T-helper 1 cell (primary cell): ENCODE measurements around the gene PAK5.

Experiments
- DNase-seq, 5 donors: peaks; one replicate each; pipeline ENCODE4 v3.0.0-alpha.2; 2012 to 2020

Gene PAK5

DNA sequence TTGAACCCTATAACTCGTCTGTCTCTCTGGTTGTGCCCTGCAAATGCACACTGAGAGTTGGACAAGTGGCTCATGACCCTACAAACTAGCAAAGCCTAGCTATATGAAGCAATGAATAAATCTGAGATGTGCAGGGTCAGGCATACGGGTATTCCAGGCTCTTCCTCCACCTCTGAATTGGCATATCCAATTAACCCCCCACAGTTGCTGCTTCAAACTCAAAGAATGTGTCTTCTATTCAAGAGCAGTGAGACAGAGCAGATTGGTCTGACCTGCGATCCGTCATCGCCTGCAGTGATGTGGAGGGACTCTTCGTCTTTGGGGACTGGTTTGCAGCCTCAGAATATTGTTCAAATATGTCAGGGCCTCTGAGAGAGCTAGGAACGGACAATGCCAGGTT lies 264.7 kb downstream of the PAK5 start:
- no peak for DNase-seq

DNA sequence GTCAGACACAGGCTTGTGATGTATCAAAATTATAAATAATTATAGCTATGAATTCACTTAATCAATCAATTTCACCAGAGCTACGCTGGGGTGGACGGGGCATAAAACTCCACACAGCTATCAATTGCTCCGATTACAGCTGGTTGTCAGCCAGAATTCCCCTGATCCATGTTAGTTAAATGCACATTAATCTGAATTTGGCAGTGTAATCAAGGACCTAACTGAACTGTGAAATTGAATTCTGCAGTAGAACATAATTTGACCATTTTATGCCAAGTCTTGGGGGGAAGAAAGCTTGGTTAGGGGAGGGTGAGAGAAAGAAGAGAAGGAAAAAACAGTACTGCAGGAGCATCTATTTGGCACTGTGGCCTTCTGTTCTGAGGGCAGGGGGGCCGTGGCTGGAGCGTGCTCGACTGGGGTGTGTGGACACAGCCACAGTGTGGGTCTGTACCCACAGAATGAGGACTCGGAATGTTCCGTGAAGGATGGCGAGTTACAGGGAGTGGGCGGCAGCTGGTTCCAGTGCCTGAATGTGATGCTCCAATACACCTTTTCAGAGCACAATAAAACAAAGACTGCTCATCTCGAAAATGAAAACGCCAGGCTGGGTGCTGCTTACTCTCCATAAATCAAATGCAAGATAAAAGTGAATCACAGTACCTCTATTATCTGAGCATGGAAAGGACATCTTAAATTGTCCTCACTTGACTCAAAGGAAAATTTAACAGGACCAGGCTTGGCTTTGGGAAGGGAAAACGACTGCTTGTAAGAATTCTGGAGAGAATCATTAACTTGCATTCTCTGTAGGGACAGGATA lies 265.3 kb downstream of the PAK5 start:
- DNase-seq, result no peak

DNA sequence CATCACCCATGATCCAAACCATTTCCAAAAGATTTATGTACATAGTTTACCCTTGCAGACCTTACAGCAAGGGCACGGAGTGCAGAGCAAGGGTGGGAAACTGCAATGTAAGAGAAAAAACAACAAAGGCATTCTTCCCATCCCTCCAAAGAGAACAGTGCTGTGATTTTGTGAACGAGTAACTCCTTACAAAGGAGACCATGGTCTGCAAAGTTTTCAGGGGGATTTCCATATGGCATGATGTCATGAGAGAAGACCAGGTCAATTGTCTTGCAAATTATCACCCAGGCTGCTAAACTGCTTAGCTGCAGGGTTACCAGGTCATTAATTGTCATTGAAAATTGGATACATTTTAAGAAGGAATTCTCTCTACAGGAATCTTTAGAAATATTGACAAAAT lies 266.2 kb downstream of the PAK5 start:
- no peak for DNase-seq

DNA sequence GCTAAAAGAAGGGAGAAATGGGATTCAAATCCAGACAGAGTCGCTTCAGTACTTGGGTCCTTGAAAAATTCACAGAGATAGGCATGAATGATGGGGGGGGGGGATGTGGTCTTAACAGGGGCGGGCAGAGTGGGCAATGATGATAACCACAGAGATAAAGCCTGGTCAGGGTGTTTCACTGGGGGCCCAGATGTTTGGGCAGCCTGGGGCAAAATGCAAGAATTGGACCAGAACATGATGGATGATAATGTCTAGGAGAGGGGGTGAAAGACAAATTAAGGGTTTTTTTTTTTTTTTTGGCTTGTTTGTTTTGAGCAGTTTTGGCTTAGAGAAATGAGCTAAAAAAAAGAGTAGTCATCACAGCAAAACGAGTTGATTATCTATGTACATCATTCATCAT lies 267.1 kb downstream of the PAK5 start:
- no peak for DNase-seq

DNA sequence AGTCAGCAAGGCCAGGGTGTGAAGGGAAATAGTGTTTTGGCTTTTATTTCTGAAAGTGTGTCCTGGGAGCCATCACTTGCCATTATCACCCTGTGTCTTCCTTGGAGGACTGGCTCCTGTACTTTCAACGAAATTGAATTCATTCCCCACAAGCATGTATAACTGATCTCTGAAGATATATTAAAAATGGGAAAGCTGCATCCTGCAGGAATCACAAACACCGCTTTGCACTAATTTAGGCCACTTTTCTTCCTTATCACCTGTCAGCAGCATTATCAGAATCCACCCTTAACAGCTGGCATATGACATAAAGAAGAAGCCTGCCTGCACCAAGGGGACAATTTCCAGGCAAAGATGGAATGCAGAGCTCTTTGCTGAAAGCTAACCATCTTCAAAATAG lies 268.3 kb downstream of the PAK5 start:
- DNase-seq, result no peak

DNA sequence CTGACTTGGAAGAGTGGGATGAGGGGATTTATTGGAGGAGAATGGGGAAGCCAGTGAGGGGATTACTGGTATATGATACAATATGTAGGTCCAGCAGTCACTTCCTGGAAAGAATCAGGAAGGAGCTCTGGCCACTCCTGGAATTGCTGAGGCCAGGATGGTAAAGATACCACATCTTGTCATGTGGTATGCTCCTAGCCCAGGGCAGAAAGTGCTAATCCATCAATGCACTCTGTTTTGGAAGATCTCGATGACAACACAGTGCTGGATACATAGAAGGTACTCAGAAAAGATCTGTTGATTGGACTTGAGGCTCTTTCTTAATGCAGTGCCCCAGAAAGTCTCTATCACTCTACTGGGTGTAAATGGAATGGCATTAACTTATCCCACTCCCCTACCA lies 271.9 kb downstream of the PAK5 start:
- DNase-seq, result no peak

DNA sequence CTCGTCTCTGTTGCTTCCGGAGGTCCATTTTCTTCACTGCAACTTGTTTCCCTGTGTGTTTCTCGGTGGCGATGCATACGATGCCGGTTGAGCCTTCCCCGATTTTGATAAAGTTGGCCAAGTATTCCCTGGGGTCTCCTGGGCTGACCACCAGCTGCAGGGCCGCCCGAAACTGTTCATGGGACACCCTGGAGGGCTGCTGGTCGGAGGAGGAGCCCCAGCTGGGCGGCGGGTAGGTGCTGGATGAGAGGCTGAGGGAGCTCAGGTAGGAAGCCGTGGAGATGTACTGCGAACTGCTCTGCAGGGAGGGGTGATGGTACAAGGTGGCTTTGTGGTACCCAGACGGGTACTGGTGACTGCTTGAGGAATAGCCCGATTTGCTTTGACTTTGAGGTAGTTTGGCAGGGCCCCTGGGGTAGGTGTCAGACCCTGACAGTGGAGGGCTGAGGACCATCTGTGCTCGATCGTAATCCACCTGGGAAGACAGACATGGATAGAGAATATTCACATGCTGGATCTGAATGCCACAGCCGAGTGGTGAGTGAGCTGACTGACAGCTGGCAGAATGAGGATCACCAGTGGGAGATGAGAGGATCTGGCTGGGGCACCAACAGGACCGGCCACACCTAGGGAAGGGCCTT lies 272.8 kb downstream of the PAK5 start:
- DNase-seq, result no peak

DNA sequence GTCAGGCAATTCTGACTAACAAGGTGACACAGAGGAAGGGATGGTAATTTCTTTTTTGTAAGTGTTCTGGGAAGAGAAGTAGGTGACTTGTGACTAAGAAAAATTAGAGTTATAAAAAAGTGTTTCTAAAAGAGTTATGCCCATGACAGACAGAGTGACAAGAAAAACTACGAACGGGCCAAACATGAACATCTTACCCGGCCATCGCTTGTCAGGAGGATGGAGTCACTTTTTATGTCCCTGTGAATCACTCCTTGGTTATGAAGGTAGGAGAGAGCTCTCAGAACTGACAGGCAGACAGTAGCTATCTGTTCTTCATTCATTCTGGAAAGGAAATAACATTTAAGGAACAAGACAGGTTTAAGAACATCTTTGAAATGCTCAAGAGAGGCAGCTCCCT lies 281.5 kb downstream of the PAK5 start:
- DNase-seq, result no peak

DNA sequence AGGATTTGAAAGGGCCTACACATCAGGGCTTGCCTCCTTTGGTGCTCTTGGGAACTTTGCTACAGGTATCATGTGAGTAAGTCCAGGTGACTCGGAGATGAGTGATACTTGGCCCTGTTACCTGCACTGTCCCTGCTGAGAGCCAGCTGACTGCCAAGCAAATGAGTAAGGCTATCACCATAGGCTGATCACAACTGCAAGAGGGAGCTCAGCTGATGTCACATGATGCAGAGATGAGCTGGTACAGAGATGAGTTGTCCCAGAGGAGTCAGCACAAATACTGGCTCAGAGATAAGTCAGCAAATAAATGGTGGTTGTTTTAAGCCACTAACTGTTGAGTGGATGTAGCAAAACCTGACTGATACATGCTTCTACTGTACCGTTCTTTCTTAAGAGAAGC lies 283.1 kb downstream of the PAK5 start:
- DNase-seq, result no peak

DNA sequence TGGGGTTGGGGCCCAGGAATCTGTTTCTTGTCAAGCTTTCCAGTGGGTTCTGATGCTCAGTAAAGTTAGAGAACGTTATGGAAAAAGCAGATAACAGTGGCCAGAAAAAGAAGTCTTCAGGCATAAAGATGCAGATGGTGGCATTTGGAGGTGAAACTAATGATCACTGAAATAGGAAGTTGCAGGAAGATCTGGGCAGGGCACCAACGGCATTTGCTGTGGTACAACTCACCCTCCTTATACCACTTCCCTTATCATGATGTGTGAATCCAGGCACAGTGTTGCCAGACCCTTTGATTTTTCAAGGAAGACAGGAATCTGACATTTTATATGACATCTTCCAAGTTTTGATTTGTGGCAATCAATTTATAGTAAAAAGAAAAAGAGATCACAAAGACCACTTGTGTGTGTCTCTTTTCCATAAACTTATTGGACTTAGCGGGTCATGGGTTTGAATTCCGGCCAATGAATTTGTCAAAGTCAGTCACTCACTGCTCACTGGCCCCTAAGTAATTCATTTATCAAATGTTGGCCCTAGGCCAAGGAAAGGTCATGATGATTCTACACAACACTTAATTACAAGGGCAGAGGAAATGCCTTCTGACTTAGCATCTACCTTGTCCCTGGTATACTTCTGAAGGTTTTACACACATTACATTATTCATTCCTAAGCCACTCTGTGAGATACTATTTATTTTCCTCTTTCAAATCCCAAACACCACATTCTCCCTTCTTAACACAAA lies 286.9 kb downstream of the PAK5 start:
- no peak for DNase-seq

DNA sequence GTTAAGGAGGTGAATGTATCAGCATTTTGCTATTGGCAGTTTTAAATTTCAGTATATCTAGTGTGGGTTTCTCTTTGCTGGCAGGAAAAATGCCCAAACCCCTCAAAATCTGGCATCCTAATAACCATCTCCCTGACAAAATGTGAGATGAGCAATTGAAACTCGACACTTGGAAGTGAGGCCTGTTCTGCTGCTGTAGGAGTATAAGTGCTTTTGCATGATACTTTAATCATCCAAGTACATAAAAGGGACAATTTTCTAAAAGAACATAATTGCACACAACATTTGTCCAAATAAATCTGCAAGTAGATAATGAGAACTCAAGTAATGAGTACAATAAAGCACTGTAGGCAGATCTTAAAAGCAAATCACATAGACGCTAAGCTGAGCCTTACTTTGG lies 288.0 kb downstream of the PAK5 start:
- DNase-seq, result no peak

DNA sequence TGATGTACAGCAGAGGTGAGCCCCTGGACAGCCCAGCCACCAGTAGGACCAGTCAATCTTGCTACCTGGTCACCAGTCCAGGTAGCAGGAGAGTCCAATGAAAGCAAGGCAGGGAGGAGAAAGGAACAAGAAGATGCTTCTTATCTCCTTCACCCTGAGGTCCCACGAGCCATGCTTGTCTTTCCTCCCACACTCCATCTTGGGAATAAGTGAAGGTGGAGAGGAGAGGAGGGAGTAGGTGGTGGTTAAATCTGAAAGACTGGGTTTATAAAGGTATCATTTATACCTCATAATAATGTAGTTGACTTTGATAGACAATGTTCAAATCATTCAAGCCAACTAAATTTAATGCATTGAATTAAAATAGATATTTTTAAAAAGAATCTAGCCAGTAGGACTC lies 288.6 kb downstream of the PAK5 start:
- DNase-seq, result no peak

DNA sequence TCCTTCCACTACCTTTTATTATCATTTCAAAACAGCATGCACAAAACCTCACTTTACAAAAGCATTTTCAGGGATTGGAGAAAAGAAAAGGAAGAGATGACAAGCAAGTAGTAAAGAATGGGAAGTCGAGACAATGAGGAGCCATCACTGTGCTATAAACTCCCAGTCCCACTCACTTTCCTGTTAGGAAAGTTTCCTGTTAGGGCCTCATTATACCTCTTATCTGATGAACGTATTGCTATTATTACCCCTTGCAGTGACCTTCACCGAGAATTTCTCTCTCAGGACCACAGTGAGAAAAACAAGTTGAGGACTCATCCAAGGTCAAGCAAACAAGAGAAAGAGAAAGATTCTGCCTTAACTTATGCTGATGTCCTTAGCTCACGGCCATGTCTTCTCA lies 295.7 kb downstream of the PAK5 start:
- no peak for DNase-seq

DNA sequence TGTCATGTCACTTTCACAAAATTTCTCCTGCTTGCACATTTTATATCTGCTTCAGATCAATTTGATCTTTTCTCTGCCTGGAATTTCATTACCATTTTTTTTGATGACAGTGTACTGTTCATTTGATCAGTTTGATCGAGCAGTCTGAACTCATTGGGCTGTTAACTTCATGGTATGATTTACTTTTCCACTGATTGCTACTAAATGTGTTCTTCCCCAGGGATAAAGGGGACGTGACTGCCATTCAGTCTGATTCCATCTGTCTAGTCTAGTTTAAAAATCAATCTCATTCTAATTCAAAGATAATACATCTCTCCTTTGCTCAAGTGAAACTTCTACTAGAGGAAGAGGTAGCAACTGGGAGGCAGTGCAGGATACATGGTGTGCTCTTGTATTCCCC lies 303.4 kb downstream of the PAK5 start:
- DNase-seq, result no peak

DNA sequence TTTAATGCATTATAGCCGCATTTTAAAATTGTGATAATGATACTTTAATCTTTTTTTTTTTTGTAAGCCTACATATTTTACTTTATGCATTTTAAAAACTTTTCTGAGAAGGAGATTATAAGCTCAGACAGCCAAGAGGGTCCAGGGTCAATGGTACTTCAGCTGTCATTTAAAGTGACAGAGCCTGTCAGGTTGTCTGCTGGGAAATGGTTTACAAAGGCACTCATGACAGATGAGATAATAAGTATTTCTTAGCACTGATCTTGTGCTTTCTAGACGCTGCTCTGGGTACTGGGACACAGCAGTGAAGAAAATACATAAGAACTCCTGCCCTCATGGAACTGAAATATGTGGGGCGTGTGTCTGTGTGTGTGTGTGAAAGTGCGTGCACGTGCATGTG lies 304.9 kb downstream of the PAK5 start:
- no peak for DNase-seq

DNA sequence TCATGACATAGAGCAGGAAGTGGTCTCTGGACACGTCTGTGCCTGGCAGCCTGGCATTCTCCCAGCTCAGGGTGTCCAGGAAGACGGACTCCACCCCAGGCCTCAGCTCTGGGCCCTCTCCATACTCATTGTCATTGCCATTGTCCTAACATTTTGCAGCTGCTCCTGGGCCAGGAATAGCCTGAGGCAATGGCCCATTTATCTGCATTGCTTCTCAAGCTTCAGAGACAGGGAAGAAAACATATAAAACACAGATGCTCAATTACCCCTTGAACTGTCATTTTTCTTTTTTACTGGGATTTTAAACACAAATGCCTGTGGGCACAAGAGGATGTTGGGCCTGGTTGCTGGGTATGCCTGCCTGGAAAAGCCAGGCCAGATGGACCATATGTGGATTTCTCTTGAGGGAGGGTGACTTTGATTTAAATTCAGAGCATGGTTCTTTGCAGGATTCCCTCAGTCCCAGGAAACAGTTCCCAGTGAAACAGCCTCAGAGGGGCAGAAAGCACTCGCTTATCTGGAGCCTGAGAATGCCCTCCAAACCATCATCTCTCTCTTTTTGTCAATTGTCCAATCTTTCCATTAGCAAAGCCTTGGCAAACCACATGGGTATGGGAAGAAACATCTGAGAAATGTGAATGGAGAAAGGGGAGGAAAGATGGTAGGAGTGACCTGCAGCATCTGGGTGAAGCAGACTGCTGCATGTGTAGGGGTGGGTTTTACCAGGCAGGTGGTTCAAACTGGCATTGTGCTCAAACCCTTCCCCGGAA lies 306.6 kb downstream of the PAK5 start:
- DNase-seq, result no peak

DNA sequence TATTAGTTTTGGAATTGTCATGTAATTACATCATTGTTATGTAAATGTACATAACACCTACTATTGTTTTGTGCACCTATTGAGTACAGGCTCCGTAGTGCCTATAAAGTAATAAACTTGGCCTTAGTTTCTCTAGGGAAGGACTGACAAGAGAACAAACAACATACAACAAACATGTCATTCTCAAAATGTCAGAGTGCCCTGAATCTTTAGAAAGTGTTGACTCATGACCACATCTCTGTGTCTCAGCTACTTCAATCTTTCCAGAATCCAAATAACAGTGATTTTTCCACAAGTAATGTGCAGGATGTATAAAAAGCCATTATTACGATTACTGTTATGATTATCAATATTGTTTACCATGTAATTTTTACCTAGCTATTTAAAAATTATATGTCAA lies 307.3 kb downstream of the PAK5 start:
- no peak for DNase-seq

DNA sequence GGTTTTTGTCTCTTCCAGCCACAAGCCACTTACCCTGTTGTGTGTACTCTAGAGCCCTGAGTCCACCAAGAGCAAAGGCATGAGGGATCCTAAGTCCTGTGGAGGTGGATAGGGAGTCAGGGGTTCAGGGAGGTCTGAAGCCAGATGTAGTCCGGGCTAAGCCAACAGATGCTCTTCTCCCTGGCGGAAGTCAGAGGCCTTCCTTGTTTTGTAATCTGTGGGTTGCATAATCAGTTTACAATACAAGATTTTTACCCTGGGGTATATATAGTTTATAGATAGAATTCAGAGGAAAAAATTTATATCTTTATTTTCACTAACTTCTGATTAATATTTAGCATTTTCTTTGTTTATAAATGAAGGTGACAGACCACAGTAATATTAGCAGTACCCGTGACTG lies 315.2 kb downstream of the PAK5 start:
- no peak for DNase-seq

DNA sequence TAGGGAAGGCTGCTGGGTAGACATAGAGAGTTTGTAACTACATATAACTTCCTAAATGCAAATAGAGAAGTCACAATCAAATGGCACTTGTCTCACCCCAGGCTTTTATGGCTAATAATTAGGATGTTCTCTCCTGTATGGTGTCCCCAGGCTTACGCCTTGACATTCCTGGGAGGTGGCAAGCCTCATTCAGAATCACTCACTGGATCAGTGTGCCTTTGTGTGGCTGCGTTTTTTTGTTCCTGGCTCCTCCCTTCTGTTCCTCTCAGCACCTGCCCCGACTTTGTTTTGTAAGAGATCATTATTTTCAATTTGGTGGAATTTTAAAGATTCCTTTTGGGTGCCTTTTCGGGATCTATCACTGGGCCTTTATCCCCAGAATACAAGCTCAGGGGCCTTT lies 318.8 kb downstream of the PAK5 start:
- DNase-seq, result no peak

DNA sequence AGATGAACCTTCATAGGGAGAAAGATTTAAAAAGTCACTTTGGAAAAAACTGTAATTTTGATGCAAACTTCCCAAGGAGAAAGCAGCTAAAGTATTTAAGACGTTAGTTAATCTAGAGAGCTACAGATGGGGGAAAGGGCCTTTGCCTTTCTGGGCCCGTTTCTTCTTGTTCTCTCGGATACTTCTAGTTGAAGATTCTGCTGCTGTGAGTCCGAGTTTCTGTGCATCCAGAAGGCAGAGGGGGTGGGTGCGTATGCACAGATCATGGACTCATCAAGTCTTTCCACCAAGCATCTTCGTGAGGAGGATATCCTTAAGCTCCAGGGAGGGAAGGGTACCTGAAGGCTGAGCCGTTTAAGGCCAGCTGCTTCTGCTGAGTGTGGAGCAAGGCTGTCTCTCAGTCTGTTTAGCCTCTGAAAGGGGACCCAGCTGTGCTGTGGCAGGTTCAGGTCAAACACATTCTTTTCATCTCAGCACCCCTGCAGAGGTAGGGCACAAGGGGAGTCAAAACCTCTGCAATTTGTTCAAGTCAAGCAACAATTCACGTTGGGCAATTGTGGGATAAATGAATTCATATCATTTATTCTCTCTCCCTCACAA lies 320.2 kb downstream of the PAK5 start:
- DNase-seq, result no peak

DNA sequence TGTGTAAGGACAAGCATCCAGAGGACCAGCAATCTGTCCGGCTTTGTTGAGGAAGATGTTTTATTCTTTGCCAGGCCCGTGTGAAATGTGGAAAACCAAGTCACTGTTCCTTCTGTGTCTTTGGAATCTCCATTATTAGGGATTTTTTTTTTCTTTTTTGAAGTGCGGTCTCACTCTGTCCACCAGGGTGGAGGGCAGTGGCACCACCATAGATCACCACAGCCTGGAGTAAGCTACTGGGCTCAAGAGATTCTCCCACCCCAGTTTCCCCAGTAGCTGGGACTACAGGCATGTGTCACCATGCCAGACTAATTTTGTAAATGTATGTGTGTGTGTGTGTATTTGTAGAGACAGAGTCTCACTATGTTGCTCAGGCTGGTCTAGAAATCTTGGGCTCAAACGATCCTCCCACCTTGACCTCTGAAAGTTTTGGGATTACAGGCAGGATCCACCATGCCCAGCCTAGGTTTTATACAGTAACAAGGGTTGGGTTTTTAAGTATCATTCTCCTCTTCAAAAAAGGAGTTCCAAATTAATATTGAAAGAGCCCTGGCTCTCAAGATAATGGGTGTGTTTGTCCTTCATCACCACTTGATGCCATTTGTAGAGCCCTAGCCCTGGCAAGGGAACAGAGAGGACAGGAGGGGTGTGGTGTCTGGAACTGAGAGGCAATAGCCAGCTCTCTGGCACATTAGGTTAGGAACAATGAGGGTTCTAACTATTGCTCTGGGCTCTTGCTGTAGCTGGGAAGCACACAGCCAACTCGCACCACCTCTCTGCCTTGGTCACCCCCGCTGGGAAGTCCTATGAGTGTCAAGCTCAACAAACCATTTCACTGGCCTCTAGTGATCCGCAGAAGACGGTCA lies 321.3 kb downstream of the PAK5 start:
- no peak for DNase-seq
